ENCODE data around the gene SCAMP2.

DNA sequence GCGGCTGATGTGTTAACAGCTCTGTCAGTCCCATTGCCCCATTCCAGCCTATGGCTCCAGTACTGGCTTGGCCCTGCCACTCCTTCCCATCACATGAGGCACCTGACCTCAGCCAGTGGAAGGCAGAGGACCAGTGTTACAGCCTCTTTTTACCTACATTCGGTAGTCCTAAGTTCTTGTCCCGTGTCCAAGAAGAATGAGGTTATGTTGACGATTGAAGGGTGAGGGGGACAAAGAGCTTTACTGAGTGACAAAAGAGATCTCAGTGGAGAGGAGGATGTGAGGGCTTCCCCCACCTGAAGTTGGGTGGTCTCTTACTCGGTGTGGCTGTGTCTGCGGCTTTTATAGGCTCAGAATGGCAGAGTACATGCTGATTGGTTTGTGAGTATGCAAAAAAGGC, 9.4 kb upstream of the SCAMP2 start:
- TF ChIP-seq, protein P1, sequence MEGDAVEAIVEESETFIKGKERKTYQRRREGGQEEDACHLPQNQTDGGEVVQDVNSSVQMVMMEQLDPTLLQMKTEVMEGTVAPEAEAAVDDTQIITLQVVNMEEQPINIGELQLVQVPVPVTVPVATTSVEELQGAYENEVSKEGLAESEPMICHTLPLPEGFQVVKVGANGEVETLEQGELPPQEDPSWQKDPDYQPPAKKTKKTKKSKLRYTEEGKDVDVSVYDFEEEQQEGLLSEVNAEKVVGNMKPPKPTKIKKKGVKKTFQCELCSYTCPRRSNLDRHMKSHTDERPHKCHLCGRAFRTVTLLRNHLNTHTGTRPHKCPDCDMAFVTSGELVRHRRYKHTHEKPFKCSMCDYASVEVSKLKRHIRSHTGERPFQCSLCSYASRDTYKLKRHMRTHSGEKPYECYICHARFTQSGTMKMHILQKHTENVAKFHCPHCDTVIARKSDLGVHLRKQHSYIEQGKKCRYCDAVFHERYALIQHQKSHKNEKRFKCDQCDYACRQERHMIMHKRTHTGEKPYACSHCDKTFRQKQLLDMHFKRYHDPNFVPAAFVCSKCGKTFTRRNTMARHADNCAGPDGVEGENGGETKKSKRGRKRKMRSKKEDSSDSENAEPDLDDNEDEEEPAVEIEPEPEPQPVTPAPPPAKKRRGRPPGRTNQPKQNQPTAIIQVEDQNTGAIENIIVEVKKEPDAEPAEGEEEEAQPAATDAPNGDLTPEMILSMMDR (IDR thresholded peaks at IDR 0.05; ENCODE audit: low read depth, low read length) = no peak
- TF ChIP-seq, protein P2, sequence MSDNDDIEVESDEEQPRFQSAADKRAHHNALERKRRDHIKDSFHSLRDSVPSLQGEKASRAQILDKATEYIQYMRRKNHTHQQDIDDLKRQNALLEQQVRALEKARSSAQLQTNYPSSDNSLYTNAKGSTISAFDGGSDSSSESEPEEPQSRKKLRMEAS (IDR thresholded peaks at IDR 0.05; ENCODE audit: low read depth, low read length) = no peak
- TF ChIP-seq POLR2A (IDR thresholded peaks at IDR 0.05; ENCODE audit: extremely low read depth, insufficient read length) = no peak
- TF ChIP-seq MYC (IDR thresholded peaks at IDR 0.05; ENCODE audit: low read depth, low read length) = no peak
